NCI-H69 (cell line): ENCODE measurements around the gene PTPRN2.

Source experiments
- DNase-seq: peaks from one replicate; lab custom pipeline; 2025; lab: John Stamatoyannopoulos, UW

PTPRN2 gene

DNA sequence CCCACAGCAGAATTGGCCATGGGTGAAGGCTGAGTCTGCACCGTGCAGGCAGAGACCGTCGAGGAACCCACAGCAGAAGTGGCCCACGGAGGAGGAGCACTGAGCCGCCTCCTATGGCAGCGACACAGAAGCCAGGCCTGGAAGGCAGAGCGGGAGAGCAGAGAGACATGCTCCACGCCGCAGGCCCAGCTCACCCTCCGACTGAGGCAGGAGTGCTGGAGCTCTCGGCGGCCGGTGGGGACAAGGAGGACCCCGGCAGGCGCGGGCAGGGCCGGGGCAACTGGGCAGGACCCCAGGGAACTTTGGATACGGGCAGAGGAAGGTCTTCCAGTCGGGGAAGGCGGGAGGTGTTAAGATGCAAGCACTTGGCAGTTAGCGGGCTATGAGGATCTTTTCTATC is 830.4 kb downstream of the PTPRN2 start:
- DNase-seq = no peak

DNA sequence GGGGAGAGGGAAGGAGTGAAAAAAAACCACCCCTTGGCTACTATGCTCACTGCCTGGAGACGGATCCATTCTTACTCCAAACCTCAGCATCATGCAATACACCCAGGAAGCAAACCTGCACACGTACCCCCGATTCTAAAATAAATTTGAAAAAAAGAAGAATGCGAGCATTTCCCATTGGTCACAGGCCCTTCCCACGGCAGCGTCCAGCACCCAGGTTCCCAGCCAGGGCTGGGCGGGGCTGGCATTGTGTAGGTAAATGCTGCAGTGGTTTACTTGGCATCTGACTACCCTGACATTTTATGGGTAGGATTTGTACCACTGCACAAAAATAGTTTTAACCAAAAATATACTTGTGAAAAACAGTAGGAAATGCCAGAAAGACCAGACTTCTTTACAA is 831.9 kb downstream of the PTPRN2 start:
- DNase-seq = no peak

DNA sequence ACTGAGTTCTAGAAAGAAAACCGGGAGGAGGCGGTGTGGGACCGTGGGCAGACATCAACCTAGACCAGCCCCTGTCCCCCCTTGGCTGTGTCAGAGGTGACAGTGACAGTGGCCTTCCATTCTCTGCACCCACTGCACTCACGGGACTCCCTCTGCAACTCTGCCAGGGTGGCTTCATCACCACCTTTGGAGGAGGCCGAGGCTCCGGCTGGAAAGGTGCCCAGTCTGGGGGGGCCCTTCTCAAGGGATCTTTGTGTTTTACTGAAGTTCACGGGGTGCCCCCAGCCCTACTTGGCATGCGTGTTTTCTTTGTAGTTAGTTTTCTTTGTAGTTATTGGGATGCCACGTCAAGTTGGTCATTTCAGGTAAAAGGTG is 833.2 kb downstream of the PTPRN2 start:
- no peak for DNase-seq

DNA sequence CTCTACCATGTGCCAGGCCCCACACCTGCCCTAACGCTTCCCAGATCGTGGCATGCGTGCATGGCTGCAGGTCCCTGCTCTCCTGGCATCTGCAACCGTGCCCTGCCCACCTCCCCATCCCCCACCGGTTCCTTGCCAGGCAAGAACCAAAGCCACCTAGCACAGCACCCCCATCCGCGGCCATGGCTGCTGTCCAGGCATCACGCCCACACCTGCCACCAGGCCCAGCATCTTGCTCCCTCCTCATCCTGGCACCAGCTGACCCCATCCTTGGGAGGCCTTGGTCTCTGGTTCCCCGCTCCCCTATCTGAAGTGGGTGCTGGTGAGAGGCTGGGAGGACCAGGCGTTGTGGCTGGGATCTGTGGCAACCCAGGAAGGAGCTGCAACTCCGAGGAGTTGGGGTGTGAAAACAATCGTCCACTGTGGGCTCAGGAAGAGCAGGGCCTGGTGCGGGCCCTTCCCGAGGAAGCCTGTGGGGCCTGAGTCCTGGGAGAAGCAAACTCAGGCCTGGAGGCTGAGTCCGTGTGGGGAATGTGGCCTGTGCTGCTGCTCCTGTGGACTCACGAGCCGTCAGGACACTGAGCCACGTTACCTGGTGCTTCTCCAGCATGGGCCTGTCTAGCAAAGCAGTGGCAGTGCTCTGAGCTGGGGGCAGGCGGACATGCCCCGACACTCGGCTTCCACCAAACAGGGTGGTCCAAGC is 833.8 kb downstream of the PTPRN2 start:
- DNase-seq = no peak

DNA sequence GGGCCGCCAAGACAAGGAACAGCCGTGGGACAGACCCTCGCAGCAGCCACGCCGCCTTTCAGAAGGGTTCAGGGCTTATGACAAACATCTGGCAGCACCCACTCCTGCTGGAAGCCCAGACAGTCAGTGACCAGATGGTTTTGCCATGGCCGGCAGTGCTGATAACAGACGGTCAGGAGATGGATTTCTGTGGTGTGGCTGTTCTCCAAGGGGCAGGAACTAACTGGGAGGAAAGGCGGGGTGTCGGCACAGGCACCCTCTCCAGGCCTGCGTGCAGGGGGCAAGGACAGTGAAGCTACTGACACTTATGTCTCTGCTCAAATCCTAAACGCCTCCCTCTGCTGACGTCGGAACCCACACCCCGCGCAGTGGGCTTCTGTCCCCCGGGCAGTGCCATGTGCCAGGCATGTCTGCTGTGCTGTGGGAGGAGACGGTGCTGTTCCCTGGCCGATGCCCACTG is 834.8 kb downstream of the PTPRN2 start:
- no peak for DNase-seq

DNA sequence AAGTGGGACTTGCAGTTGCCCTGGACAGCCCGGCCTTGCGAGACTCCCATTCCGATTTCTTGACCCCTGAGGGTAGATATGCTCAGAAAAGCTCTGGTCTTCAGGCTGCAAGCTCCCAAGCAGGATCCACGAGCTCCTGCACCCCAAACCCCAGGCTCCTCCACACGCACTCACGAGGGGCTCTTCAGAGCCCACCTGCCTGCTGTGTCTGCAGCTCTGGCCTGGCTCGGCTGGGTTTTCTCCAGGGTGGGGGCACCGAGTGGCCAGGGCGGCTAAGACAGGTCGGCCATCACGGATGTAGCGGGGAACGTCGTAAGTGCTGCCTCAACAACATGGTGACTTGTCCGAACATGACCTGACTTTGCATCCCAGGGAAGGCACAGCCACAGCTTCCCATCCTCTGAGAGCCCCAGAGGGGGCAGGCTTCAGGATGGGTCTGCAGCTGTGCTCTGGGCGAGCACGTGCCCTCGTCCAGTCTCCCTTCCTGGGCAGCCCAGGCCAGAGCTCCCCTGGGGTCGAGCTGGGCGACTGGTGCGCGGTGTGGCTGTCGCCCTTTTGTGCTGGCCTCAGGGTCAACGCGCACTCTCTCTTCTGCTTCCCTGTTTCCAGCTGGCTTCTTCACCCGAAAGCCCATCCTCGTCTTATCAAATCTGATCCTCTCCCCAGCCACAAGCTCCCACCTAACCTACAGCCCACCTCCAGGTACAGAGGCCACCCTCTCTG is 835.5 kb downstream of the PTPRN2 start:
- DNase-seq = no peak

DNA sequence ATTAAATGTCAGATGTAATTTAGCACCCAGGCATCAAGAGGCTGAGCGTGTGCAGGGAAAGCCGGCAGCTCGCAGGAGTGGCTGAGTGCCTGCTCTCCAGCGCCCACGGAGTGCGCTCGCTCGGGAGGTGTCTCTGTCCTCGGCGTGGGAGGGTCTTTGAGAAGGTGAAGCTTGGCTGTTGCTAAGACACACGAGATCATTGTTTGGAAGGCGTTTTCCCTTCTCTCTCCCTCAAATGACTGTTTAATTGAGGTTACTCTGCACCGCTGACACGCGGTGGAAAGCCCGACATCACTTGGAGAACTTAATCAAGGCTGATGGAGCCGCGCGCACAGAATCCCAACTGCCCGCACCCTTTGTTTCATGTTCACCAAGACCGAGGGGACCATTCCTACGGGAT is 836.2 kb downstream of the PTPRN2 start:
- DNase-seq = no peak

DNA sequence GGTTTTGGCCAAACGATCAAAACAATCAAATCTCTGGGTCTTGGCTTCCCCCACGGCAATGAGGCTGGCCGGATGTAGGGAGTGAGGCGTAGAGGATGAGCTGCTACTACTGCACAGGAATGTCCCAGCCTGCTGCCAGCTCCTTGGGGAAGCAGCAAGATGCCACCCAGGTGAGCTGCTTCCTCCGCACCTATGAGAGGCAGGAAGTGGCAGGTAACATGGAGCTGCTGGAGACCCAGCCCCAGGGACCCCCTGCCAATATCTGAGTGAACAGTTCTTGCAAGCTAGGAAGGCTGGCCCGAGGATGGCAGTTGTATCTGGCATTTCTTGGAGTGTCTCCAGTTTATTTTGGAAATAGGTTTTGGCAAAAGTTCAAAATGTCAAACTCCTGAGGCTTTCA is 837.3 kb downstream of the PTPRN2 start:
- DNase-seq = no peak

DNA sequence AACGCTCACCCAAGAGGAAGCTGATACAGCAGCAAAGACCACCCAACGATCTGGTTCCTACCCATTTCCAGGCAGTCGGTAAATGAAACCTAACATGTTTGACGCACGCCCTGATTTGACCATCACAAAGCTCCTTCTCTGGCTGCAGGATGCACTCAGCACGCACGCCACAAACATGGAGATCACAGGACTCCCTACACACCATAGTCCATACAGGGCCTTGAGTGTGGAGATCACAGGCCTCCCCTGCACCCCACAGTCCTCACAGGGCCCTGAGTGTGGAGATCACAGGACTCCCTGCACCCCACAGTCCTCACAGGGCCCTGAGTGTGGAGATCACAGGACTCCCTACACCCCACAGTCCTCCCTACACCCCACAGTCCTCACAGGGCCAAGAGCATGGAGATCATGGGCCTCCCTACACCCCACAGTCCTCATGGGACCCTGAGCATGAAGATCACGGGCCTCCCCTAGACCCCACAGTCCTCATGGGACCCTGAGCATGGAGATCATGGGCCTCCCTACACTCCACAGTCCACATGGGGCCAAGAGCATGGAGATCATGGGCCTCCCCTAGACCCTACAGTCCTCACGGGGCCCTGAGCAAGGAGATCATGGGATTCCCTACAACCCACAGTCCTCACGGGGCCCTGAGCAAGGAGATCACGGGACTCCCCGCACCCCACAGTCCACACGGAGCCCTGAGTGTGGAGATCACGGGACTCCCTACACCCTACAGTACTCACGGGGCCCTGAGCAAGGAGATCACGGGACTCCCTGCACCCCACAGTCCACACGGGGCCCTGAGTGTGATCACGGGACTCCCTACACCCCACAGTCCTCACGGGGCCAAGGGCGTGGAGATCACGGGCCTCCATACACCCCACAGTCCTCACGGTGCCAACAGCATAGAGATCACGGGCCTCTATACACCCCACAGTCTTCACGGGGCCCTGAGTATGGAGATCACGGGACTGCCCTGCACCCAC is 841.6 kb downstream of the PTPRN2 start:
- DNase-seq = no peak

DNA sequence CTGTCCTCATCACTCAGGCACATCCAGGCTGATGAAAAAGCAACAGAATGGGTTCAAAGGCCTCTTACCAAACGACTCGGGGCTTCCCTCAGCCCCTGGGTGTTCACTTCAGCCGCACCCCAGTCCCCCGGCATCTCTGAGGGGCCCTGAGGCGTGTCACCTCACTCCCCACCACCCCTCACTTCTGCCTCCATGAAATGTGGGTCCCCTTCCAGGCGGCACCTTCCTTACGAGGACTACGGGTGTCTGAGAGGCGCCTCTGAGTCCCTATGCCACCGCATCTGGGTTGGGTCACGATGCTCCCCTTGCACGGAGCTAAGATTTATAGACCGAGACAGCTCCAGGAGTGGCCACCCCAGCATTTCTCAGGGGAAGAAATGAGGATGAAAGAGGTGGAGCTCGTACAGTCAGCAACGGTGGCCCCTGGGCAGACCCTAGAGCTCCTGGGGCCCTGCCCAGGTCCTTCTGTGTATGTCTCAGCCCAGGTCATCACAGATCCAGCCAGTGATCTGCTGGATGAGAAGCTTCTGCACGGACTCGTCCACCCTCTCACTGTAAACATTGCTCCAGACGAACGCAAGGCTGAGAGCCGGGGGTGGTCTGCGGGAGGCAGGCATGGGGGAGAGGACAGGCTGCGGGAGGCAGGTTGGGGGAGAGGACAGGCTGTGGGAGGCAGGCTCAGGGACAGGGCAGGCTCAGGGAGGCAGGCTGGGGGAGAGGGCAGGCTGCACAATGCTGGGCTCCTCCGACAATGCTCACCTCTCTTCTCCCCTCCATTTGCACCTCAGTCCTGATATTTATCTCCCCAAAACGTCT is 842.6 kb downstream of the PTPRN2 start:
- no peak for DNase-seq

DNA sequence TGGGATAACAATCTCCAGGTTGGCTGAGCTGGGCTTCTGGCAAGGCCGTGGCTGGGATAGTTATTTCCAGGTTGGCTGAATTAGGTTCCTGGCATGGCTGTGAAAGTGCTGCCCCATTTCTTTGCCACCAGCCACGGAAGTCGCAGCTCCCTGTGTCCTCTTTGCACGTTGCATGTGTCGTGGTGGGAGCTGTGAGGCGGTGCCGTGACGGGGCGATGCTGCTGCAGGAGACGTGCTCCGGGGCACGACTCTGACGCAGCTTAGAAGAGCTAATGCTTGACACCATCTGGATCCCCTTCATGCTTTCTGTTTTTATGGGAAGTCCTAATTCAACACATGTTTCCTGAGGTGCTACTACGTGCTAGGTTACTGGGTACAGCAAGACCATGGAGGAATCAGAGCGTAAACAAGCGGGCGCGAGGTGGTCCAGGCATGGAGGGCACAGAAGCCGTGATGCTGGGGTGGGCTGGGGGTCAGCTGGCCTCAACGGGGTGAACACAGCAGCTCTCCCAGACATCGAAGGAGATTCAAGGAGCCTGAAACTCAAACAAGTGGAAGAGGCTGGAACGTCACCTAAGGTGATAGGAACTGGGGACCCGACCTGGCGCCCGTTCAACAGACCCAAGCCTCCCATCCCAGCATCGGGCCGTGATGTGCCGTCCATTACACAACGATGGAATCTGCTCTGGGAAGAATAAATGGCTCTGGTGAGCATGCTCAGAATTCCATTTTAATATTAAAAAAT is 843.7 kb downstream of the PTPRN2 start:
- no peak for DNase-seq

DNA sequence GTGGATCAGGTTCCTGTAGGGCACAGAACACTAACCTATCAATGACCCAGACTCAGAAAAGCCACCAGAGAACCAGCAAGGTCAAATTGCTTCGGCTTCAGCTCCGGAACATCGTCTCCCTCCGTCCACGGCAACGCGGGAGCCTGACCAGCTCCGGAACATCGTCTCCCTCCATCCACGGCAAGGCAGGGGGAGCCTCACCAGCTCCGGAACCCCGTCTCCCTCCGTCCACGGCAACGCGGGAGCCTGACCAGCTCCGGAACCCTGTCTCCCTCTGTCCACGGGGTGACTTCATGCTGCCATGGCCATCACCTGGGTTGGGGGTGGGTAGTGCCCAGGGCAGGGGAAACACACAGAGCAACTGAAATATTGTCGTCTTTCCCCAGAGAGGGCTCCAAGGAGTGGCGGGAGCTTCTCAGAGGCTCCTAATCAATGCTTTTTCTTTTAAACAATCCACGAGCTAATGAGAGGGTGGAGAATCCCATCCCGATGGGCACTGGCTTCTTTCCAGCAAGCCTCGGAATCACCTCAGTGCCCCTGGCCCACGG is 847.3 kb downstream of the PTPRN2 start:
- no peak for DNase-seq

DNA sequence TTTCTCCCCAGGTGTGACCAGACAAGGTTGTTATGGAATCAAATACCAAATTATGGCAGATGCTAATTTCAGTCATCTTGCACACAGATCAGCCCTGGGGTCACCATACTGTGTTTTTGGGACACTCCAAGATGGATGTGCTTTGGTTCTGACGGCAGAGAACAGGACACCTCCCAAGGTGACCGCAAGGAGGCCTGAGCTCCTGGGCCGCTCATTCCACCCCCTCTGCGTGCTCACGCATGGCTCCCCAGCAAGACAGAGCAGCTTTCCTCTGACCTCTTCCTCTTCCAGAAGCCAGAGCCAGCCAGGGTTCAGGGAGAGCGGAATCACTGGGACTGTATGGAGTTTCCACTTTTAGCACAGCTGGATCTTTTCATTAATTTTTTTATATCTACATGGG is 848.0 kb downstream of the PTPRN2 start:
- DNase-seq = no peak

DNA sequence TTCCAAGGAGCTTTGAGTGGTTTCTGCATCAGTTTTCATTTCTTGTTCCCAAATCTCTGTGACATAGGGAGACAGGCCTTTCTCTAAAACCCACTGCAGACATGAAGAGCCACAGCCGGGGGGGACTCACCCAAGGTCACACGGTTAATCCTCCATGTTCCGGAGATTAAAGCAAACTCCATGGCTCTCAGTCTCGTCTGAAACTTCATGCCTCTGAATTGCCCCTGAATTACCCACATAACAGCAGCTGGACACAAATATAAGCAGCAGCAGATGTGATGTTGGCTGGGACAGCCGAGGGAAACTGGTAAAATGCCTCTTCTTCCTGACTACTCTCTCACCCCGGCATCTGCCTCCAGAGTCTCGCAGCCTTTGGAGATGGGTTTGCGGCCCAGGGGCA is 848.6 kb downstream of the PTPRN2 start:
- no peak for DNase-seq

DNA sequence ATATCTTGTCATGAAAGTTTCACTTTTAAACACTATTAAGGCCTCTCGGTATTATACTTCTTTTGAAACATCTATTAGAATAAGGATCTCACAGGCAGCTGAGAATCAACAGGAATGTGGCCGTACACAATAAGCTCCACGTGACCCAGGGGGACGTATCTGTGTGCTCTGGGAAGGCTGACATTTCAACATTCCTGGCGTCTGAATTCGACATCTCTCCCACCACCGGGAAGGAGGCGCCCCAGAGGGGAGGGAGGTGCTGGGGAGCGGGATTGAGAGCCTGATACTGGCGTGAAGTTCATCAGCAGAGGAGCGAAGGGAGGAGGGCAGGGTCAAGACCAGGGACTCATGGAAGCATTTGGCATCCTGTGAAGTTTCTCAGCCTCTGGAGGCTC is 849.6 kb downstream of the PTPRN2 start:
- no peak for DNase-seq

DNA sequence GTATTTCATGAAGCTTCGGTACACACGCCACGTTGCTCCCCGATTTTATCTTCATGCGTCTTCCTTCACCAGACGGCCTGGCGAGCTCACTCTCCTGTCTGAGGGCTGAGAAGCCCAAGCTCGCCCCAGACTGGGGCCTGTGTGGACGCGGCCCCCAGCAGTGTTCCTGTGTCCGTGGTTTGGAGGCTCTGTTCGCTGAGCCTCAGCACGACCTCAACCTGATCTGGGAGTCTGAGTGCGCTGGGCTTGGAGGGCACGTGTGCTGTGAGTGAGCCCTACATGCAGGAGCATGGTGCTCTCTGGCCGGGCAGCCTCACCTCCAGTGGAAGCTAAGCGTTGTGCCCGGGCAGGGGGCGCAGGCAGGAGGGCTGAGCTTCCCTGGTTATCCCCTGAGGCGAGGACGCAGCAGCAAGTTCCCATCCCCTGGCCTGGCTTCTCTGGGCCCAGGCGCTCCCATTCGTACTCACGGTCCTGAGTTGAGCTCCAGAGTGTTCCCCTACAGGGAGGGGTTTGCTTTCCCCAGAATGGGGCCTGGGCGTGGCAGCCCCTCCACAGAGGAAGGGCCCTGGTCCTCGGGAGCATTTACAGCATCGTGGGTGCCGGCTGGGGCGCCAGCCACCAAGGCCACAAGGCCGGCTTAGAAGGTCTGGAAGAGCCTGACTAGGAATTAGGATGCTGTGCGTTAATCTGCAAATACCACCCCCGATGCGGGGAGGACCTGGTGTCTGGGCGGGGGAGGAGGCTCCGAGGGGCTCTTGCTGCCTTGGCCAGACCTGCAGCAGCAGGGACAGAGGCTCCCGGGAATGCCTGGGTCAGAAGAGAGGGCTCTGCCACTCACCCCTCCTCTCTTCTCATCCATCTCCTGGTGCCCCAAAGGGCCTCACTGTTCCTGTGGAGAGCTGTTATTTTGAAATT is 850.2 kb downstream of the PTPRN2 start:
- DNase-seq = no peak

DNA sequence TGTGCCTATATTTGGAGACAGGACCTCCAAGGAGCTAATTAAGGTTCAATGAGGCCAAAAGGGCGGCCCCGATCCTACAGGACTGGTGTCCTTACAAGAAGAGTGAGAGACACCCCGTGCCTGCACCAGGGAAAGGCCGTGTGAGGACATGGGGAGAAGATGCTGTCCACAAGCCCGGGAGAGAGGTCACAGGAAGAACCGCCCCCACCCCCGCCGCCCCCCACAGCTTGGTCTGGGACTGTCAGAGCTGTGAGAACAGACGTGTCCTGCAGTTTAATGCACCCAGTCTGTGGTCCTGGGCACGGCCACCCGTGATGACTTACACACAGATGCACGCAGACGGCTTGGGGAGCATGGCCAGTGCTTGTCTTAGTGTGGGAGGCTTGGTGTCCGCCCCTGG is 851.3 kb downstream of the PTPRN2 start:
- DNase-seq = no peak

DNA sequence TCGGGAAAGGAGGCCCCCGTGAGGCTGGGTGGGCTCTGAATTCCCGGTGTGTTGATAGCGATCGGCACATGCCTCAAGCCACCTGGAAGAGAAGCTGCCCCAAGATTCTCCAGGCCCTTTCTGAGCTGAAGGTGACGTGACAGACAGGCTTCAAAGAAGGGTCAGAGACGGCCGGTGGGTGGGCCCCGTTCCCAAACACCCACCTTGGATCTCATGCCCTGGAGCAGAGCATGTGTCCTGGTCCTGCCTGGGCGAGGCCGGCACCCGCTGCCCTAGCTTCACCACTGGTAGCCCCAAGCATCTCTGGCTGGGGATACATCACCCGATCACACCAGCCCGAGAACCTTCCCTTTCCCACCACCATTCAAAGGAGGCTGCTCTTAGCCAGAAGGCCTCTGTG is 851.8 kb downstream of the PTPRN2 start:
- no peak for DNase-seq
